Stimulated activated CD4-positive, alpha-beta T cell treated with anti-CD3 and anti-CD28 coated beads, Interleukin-4, amount 100 ng/mL, for 24 hours (primary cell): Measurements from ENCODE around the gene NUMA1.
A peak's percentile ranks its signal among the peaks of the same experiment; 100 is the strongest.

Experiments
- DNase-seq: peaks from one replicate; pipeline ENCODE4 v3.0.0-alpha.2; 2020

The NUMA1 gene

GRCh38 chr11:72061739-72062396 is 18.5 kb downstream of the NUMA1 start:
- DNase-seq, result no peak

- no peak for DNase-seq
These were observed 21.8 kb downstream of the NUMA1 start for GRCh38 chr11:72058416-72059034.

- no peak for DNase-seq
These were observed 31.4 kb downstream of the NUMA1 start for GRCh38 chr11:72048766-72049460.

GRCh38 chr11:72045849-72046248 is 34.5 kb downstream of the NUMA1 start:
- DNase-seq, result no peak

GRCh38 chr11:72042064-72042745 is 38.1 kb downstream of the NUMA1 start:
- DNase-seq, result no peak

- DNase-seq, result peak; percentile 40
These were observed 38.8 kb downstream of the NUMA1 start for GRCh38 chr11:72041364-72042063.

- peak; percentile 80 for DNase-seq
These were observed 39.6 kb downstream of the NUMA1 start for GRCh38 chr11:72040491-72041363.

GRCh38 chr11:72039856-72040401 is 40.4 kb downstream of the NUMA1 start:
- peak; percentile 19 for DNase-seq

- DNase-seq, result no peak
These were observed 41.1 kb downstream of the NUMA1 start for GRCh38 chr11:72039031-72039855.

- DNase-seq, result no peak
These were observed 41.9 kb downstream of the NUMA1 start for GRCh38 chr11:72038491-72038890.

- no peak for DNase-seq
These were observed 42.6 kb downstream of the NUMA1 start for GRCh38 chr11:72037554-72038311.

GRCh38 chr11:72036687-72037086 is 43.7 kb downstream of the NUMA1 start:
- no peak for DNase-seq

GRCh38 chr11:72030472-72031045 is 49.8 kb downstream of the NUMA1 start:
- no peak for DNase-seq

GRCh38 chr11:72026090-72026489 is 54.3 kb downstream of the NUMA1 start:
- no peak for DNase-seq

GRCh38 chr11:72024069-72024754 is 56.1 kb downstream of the NUMA1 start:
- DNase-seq, result no peak

GRCh38 chr11:72023335-72023734 is 57.0 kb downstream of the NUMA1 start:
- no peak for DNase-seq

- no peak for DNase-seq
These were observed 62.2 kb downstream of the NUMA1 start for GRCh38 chr11:72018171-72018570.

- no peak for DNase-seq
These were observed 64.8 kb downstream of the NUMA1 start for GRCh38 chr11:72015511-72016061.
